GM23248 (cell line): ENCODE results near the gene PARP3. TPM values are rescaled to one million over a fixed set of nuclear protein-coding genes. Genes with fewer than 3 reads are reported as not detected.

Source experiments
- DNase-seq: peaks from one replicate; pipeline ENCODE4 v3.0.0-alpha.2; 2015
- H2AFZ ChIP-seq: fragments of 200-600 bp; sonication (generic); 2 replicates; pipeline ENCODE4 v1.6.1; 2016; ENCODE audit warnings: antibody characterized with exemption
- H3F3A ChIP-seq: fragments of 200-600 bp; sonication (generic); 2 replicates; pipeline ENCODE4 v1.6.1; 2016; ENCODE audit warnings: mild to moderate bottlenecking, antibody characterized with exemption, mixed run types; ENCODE audit not compliant: insufficient read depth
- H3K27ac ChIP-seq: fragments of 200-600 bp; sonication (generic); 2 replicates; pipeline ENCODE4 v1.5.1; 2016; ENCODE audit warnings: mild to moderate bottlenecking
- H3K27me3 ChIP-seq: fragments of 200-600 bp; sonication (generic); replicated peaks from 2 replicates; pipeline ENCODE4 v1.6.1; 2016; ENCODE audit warnings: mild to moderate bottlenecking; ENCODE audit not compliant: insufficient read depth
- H3K36me3 ChIP-seq: fragments of 200-600 bp; sonication (generic); 2 replicates; pipeline ENCODE4 v1.6.1; 2016; ENCODE audit warnings: low read depth, mild to moderate bottlenecking
- H3K4me1 ChIP-seq: fragments of 200-600 bp; sonication (generic); 2 replicates; pipeline ENCODE4 v1.6.1; 2016; ENCODE audit warnings: mild to moderate bottlenecking; ENCODE audit not compliant: insufficient read depth
- H3K4me2 ChIP-seq: fragments of 200-600 bp; sonication (generic); one replicate; pipeline ENCODE4 v1.6.1; 2016; ENCODE audit warnings: mild to moderate bottlenecking; ENCODE audit not compliant: unreplicated experiment
- H3K4me3 ChIP-seq: fragments of 200-600 bp; sonication (generic); 2 replicates; pipeline ENCODE4 v1.5.1; 2016; ENCODE audit warnings: mild to moderate bottlenecking
- H3K79me2 ChIP-seq: fragments of 200-600 bp; sonication (generic); 2 replicates; pipeline ENCODE4 v1.6.1; 2016; ENCODE audit warnings: mild to moderate bottlenecking; ENCODE audit not compliant: insufficient read depth
- H3K9ac ChIP-seq: fragments of 200-600 bp; sonication (generic); 2 replicates; pipeline ENCODE4 v1.6.1; 2016; ENCODE audit warnings: mild to moderate bottlenecking
- H3K9me2 ChIP-seq: fragments of 200-600 bp; sonication (generic); 2 replicates; pipeline ENCODE4 v1.6.1; 2016; ENCODE audit warnings: mixed run types, mild to moderate bottlenecking, moderate library complexity; ENCODE audit not compliant: insufficient read depth
- H3K9me3 ChIP-seq: fragments of 200-600 bp; sonication (generic); one replicate; pipeline ENCODE4 v1.6.1; 2017; ENCODE audit warnings: low read depth
- H4K20me1 ChIP-seq: fragments of 200-600 bp; sonication (generic); 2 replicates; pipeline ENCODE4 v1.6.0; 2016; ENCODE audit not compliant: insufficient read depth
- EZH2 ChIP-seq: fragments of 200-600 bp; sonication (generic); IDR thresholded peaks from 2 replicates; pipeline ENCODE4 v1.6.1; 2018; ENCODE audit warnings: antibody characterized with exemption, mild to moderate bottlenecking; ENCODE audit not compliant: insufficient read depth, poor library complexity, severe bottlenecking
- EZH2phosphoT487 ChIP-seq: fragments of 200-600 bp; sonication (generic); IDR thresholded peaks from 2 replicates; pipeline ENCODE4 v1.6.1; 2018; ENCODE audit warnings: antibody characterized with exemption, moderate library complexity, mild to moderate bottlenecking, low read depth; ENCODE audit not compliant: insufficient read depth
- WGBS, 2 experiments: methylation state at CpG; one replicate each; pipeline ENCODE4 v1.1.6; 2015 to 2017; ENCODE audit warnings: low lambda C conversion rate in 2 of 2, low coverage in 1 of 2; ENCODE audit errors: missing lambda C conversion rate in 2 of 2; 5-methylcytosine and 5-hydroxymethylcytosine counted together
- in situ Hi-C: fragments of 300-500 bp; cut with MboI; formaldehyde crosslinking; loops from 2 replicates; pipeline ENCODE4 v1.15.0; 2020
- polyA plus RNA-seq: library from polyadenylated mRNA; unstranded; fragments of >200 nt; fragmentation: Nextera tagmentation; extraction: Ambion mirVana; gene quantifications from 2 replicates; pipeline ENCODE4 v1.2.1, GENCODE V29; 2016
- total RNA-seq: library from RNA; depleted of rRNA; stranded (reverse); fragments of >200 nt; shearing (Covaris generic); gene quantifications from 2 replicates; pipeline ENCODE4 v1.2.3, GENCODE V29; 2014

The PARP3 gene
- total and polyA plus RNA-seq, 2 experiments from 2014 or later: 60.4 to 80.4 TPM

- no peak overlapping the region for H3K4me2 ChIP-seq
- H3K36me3 ChIP-seq: no peaks in the 10 kb centered on the region
- H3K9me2 ChIP-seq: no peaks in the 10 kb centered on the region
- H4K20me1 ChIP-seq: no peaks in the 10 kb centered on the region
- no peaks in the 10 kb centered on the region for H3K9me3 ChIP-seq
- H3K27me3 ChIP-seq: no peaks in the 10 kb centered on the region
- peaks cover 11% of the 10 kb centered on the region for H3K4me1 ChIP-seq
- H3K4me3 ChIP-seq: no peak overlapping the region
- no peak overlapping the region for H2AFZ ChIP-seq
- in situ Hi-C loops: no loop called here
- peaks cover 14% of the 10 kb centered on the region; the same call in 1 of the 2 replicates for H3F3A ChIP-seq
- WGBS, 2 experiments: 94 to 96% methylated on average over 14 of the region's 14 CpGs
- H3K79me2 ChIP-seq: peaks cover 5% of the 10 kb centered on the region; the same call in 1 of the 2 replicates
- TF ChIP-seq EZH2 (no peak), EZH2phosphoT487 (no peak)
- H3K9ac ChIP-seq: no peak overlapping the region
- H3K27ac ChIP-seq: no peak overlapping the region
- DNase-seq: no peak
These were observed 4.0 kb downstream of the PARP3 start for GRCh38 chr3:51945926-51946705.

GRCh38 chr3:51946796-51947195 lies 4.6 kb downstream of the PARP3 start:
- H3K79me2 ChIP-seq: no peaks in the 10 kb centered on the region
- no peak overlapping the region for H2AFZ ChIP-seq
- TF ChIP-seq EZH2 (no peak), EZH2phosphoT487 (no peak)
- DNase-seq: no peak
- WGBS, 2 experiments: 64 to 81% methylated on average over 4 of the region's 4 CpGs
- H3K27me3 ChIP-seq: no peaks in the 10 kb centered on the region
- peaks cover 11% of the 10 kb centered on the region for H3K4me1 ChIP-seq
- no peaks in the 10 kb centered on the region for H4K20me1 ChIP-seq
- H3K9me3 ChIP-seq: no peaks in the 10 kb centered on the region
- no peak overlapping the region for H3K9ac ChIP-seq
- H3F3A ChIP-seq: peaks cover 14% of the 10 kb centered on the region; the same call in 1 of the 2 replicates
- in situ Hi-C loops: no loop called here
- no peaks in the 10 kb centered on the region for H3K36me3 ChIP-seq
- H3K9me2 ChIP-seq: no peaks in the 10 kb centered on the region
- H3K27ac ChIP-seq: no peak overlapping the region
- H3K4me2 ChIP-seq: no peak overlapping the region
- no peak overlapping the region for H3K4me3 ChIP-seq

GRCh38 chr3:51947215-51947900 lies 5.2 kb downstream of the PARP3 start:
- no peak for DNase-seq
- H3K9me3 ChIP-seq: no peaks in the 10 kb centered on the region
- in situ Hi-C loops: no loop called here
- H3K9me2 ChIP-seq: no peaks in the 10 kb centered on the region
- H3K36me3 ChIP-seq: no peaks in the 10 kb centered on the region
- no peaks in the 10 kb centered on the region for H3K27me3 ChIP-seq
- no peak overlapping the region for H3K4me3 ChIP-seq
- 77 to 79% methylated on average over 13 of the region's 13 CpGs for WGBS, 2 experiments
- TF ChIP-seq EZH2phosphoT487 (no peak), EZH2 (no peak)
- H3K9ac ChIP-seq: no peak overlapping the region
- no peak overlapping the region for H3K4me2 ChIP-seq
- H3K4me1 ChIP-seq: peaks cover 10% of the 10 kb centered on the region
- H2AFZ ChIP-seq: no peak overlapping the region
- no peaks in the 10 kb centered on the region for H4K20me1 ChIP-seq
- no peaks in the 10 kb centered on the region for H3K79me2 ChIP-seq
- H3K27ac ChIP-seq: no peak overlapping the region
- peaks cover 14% of the 10 kb centered on the region; the same call in 1 of the 2 replicates for H3F3A ChIP-seq

GRCh38 chr3:51948016-51948580 lies 5.9 kb downstream of the PARP3 start:
- Histone ChIP-seq H3K4me2 (no peak overlapping the region), H2AFZ (no peak overlapping the region), H3F3A (peaks cover 17% of the 10 kb centered on the region), H3K79me2 (no peaks in the 10 kb centered on the region), H3K9me2 (no peaks in the 10 kb centered on the region), H3K4me1 (peaks cover 4% of the 10 kb centered on the region; the same call in 1 of the 2 replicates), H3K4me3 (no peak overlapping the region), H3K9ac (no peak overlapping the region), H3K27ac (no peak overlapping the region), H4K20me1 (no peaks in the 10 kb centered on the region), H3K27me3 (no peaks in the 10 kb centered on the region), H3K36me3 (no peaks in the 10 kb centered on the region), H3K9me3 (no peaks in the 10 kb centered on the region)
- DNase-seq: no peak
- in situ Hi-C loops: no loop called here
- WGBS, 2 experiments: 92 to 95% methylated on average over 10 of the region's 10 CpGs
- TF ChIP-seq EZH2 (no peak), EZH2phosphoT487 (no peak)
